A673 (cell line): Measurements from ENCODE around the gene RESP18.

Source experiments
- EZH2 ChIP-seq: fragments of 200-600 bp; sonication (generic); IDR thresholded peaks from 2 replicates; pipeline ENCODE4 v1.6.1; 2017; ENCODE audit warnings: borderline replicate concordance, low read depth, mild to moderate bottlenecking, mixed read lengths, antibody characterized with exemption, low read length; ENCODE audit not compliant: poor library complexity, severe bottlenecking
- TF ChIP-seq, protein P1 (sequence below): fragments of 300-800, 200-600 bp; sonication (generic); conservative IDR thresholded peaks from 2 replicates; pipeline ENCODE4 v1.5.1; 2017; ENCODE audit warnings: low read depth, mild to moderate bottlenecking, antibody characterized with exemption, low read length, moderate library complexity, mixed read lengths

DNA sequence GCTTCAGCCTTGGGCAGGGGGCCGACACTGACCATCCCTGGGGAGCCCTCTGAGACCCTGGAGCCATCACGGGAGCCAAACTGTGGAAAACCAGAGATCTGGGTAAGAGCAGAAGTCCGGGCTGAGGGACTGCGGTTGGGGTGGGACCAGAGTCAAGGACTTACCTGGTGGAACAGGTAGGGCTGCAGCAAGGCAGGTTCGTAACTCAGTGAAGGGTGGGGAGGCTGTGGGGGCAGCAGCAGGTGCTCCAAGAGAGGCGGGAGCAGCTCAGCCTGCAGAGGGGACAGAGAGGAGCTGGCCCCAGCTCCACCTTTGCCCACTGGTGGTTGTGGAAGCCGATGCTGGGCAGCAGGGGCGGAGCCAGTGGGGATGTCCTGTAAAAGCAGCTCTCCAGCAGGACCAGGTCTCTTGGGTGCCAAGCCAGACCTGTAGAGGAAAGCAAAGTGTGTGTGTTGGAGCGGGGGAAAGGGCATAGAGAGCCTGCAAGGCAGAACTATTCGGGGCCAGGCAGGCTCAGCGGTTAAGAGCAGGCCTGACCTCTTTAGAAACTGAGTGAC is 30.1 kb downstream of the RESP18 start:
- TF ChIP-seq, protein P1, sequence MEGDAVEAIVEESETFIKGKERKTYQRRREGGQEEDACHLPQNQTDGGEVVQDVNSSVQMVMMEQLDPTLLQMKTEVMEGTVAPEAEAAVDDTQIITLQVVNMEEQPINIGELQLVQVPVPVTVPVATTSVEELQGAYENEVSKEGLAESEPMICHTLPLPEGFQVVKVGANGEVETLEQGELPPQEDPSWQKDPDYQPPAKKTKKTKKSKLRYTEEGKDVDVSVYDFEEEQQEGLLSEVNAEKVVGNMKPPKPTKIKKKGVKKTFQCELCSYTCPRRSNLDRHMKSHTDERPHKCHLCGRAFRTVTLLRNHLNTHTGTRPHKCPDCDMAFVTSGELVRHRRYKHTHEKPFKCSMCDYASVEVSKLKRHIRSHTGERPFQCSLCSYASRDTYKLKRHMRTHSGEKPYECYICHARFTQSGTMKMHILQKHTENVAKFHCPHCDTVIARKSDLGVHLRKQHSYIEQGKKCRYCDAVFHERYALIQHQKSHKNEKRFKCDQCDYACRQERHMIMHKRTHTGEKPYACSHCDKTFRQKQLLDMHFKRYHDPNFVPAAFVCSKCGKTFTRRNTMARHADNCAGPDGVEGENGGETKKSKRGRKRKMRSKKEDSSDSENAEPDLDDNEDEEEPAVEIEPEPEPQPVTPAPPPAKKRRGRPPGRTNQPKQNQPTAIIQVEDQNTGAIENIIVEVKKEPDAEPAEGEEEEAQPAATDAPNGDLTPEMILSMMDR: no peak
- TF ChIP-seq EZH2: no peak
